Urinary bladder (tissue), 4 donors: ENCODE data around the gene DNAJC1. TPM values are rescaled to one million over a fixed set of nuclear protein-coding genes. Genes with fewer than 3 reads are reported as not detected.

Experiments used
- DNase-seq: peaks from one replicate; pipeline ENCODE4 v3.0.0-alpha.2; 2015; ENCODE audit errors: extremely low spot score
- H3K27ac ChIP-seq: one replicate; pipeline ENCODE4 v1.5.1; 2013; ENCODE audit warnings: low read depth, mild to moderate bottlenecking, moderate library complexity
- H3K36me3 ChIP-seq: one replicate; pipeline ENCODE4 v1.6.1; 2013; ENCODE audit warnings: mild to moderate bottlenecking, moderate library complexity; ENCODE audit not compliant: insufficient read depth
- H3K4me1 ChIP-seq: one replicate; pipeline ENCODE4 v1.6.1; 2013; ENCODE audit warnings: mild to moderate bottlenecking, moderate library complexity; ENCODE audit not compliant: insufficient read depth
- H3K4me3 ChIP-seq: one replicate; pipeline ENCODE4 v1.5.1; 2013; ENCODE audit warnings: low read depth, low read length
- WGBS: extraction: QIAGEN DNeasy Blood & Tissue Kit; methylation state at CpG from one replicate; pipeline ENCODE4 v1.1.7; 2013; 5-methylcytosine and 5-hydroxymethylcytosine counted together
- polyA plus RNA-seq: library from polyadenylated mRNA; stranded (reverse); fragments of 200-250 nt; gene quantifications from one replicate; pipeline ENCODE4 v1.2.3, GENCODE V29; 2013
- total RNA-seq: library from RNA; depleted of rRNA; stranded (reverse); fragments of >200 nt; gene quantifications from one replicate; pipeline ENCODE4 v1.2.3, GENCODE V29; 2014
- donor health status: healthy with polysubstance abuse.
- donor health status: healthy.

The DNAJC1 gene
- total and polyA plus RNA-seq, 2 donors: 44.1 to 47.1 TPM

DNA sequence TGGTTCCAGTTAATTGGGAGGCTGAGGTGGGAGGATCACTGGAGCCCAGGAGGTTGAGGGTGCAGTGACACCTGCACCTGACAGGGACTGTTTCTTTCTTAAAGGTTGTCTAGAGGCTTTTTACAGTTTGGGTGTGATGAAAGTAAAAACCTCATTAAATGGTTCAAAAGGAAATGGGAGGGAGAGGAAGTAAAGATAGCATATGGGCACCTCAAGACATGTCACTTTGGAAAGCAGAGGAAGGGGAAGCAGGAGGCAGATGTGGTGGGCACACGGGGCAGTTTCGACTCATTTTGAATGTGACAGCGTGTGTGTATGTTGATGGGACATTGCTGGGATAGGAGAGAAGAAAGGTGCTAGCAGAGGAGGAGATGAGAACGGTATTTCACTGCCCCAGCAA, 266.4 kb downstream of the DNAJC1 start:
- Histone ChIP-seq H3K4me3 (no peak overlapping the region), H3K4me1 (no peaks in the 10 kb centered on the region), H3K36me3 (no peaks in the 10 kb centered on the region), H3K27ac (no peak overlapping the region)
- no peak for DNase-seq
- 79% methylated on average over 4 of the region's 4 CpGs for WGBS

GRCh38 chr10:21733710-21734109, 269.8 kb downstream of the DNAJC1 start:
- no peaks in the 10 kb centered on the region for H3K4me1 ChIP-seq
- no peak for DNase-seq
- 82% methylated on average over 6 of the region's 6 CpGs for WGBS
- no peak overlapping the region for H3K4me3 ChIP-seq
- no peaks in the 10 kb centered on the region for H3K36me3 ChIP-seq
- no peak overlapping the region for H3K27ac ChIP-seq

- no peaks in the 10 kb centered on the region for H3K36me3 ChIP-seq
- 28% methylated on average over 10 of the region's 10 CpGs for WGBS
- DNase-seq: no peak
Observed at GRCh38 chr10:21732067-21732772, 271.3 kb downstream of the DNAJC1 start.

GRCh38 chr10:21728618-21729017, 274.9 kb downstream of the DNAJC1 start:
- Histone ChIP-seq H3K4me3 (no peak overlapping the region), H3K4me1 (no peaks in the 10 kb centered on the region), H3K36me3 (no peaks in the 10 kb centered on the region), H3K27ac (no peak overlapping the region)
- WGBS: 88% methylated on average over 3 of the region's 3 CpGs
- no peak for DNase-seq

More at GRCh38 chr10:21732067-21732772, 271.3 kb downstream of the DNAJC1 start:
- Histone ChIP-seq H3K4me1 (no peaks in the 10 kb centered on the region), H3K4me3 (no peak overlapping the region), H3K27ac (no peak overlapping the region)

DNA sequence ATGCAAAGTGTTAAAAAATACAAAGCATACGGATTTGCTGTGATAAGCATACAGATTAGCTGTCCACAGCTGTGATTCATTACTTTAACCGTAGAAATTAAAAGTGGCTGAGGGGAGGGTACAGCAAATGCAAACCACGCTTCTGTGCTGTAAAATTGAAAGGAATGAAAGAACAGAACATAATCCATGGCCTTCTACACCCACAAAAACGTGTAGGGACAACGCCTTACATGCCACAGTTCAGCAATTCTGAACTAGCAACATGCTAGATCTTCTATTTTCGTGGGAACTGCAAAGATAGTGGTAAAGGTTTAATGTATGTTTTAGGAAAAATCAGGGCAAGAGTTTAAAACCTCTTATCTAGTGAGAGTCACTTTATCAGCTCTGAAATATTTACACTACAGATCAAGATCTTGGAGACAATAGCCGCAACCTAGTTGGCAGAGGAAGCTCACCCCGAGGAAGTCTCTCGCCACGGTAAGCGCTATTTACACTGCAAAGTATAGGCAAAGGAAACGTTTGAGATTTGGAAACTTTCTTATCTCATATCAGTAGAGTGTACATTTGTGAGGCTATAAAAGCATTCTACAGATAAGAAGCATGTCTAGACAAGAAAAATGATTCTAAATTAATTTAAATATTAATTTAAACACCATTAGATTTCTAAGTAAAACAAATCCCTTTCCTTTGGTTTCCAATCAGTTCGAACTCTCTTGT, 275.9 kb downstream of the DNAJC1 start:
- Histone ChIP-seq H3K4me1 (no peaks in the 10 kb centered on the region), H3K4me3 (no peak overlapping the region), H3K36me3 (no peaks in the 10 kb centered on the region), H3K27ac (no peak overlapping the region)
- DNase-seq: peak; percentile 72
- 39% methylated on average over 13 of the region's 13 CpGs for whole genome bisulfite sequencing

DNA sequence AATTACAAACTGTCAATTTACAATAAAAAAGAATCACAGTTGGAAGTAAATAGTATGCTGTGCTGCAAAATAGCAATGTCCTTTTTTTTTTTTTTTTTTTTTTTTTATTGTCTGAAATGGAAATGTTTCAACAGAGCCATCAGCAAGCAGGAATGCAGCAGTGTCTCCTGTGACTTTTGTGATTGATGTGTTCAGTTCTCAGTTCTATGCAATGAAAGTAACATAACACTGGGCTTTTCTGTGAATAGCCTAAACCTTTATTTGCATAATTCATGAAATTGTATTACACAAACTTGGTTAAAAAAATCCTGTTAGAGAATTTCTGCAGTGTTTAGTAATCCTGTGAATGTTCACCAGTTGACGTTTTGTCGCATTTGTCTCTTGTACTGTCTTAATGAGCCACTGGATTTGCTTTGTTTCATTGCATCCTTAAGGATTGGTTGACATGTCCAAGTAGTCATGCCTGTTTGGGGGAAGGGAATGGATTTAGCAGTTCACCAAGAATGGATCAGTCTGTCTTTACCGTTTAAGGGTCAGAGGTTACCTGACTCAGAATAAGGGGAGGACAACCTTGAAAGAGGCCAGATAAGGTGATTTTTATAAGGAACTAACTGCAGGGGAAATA, 276.8 kb downstream of the DNAJC1 start:
- no peak overlapping the region for H3K4me3 ChIP-seq
- no peaks in the 10 kb centered on the region for H3K36me3 ChIP-seq
- H3K27ac ChIP-seq: no peak overlapping the region
- WGBS: 71% methylated on average over 3 of the region's 3 CpGs
- no peak for DNase-seq
- H3K4me1 ChIP-seq: no peaks in the 10 kb centered on the region

- no peaks in the 10 kb centered on the region for H3K4me1 ChIP-seq
- no peak overlapping the region for H3K27ac ChIP-seq
- H3K4me3 ChIP-seq: no peak overlapping the region
- WGBS: under 1% methylated on average over 4 of the region's 4 CpGs
- peak; percentile 99 for DNase-seq
- H3K36me3 ChIP-seq: no peaks in the 10 kb centered on the region
Observed at GRCh38 chr10:21724687-21725367, 278.7 kb downstream of the DNAJC1 start.

- peak overlapping the region; percentile 64 for H3K27ac ChIP-seq
- 29% methylated on average over 7 of the region's 7 CpGs for WGBS
Observed at GRCh38 chr10:21724020-21724589, 279.4 kb downstream of the DNAJC1 start.

GRCh38 chr10:21722209-21722608, 281.3 kb downstream of the DNAJC1 start:
- H3K4me1 ChIP-seq: no peaks in the 10 kb centered on the region
- H3K36me3 ChIP-seq: no peaks in the 10 kb centered on the region
- no peak overlapping the region for H3K4me3 ChIP-seq
- H3K27ac ChIP-seq: no peak overlapping the region
- WGBS: 98% methylated on average over 2 of the region's 2 CpGs
- DNase-seq: no peak

More at GRCh38 chr10:21724020-21724589, 279.4 kb downstream of the DNAJC1 start:
- no peak for DNase-seq
- Histone ChIP-seq H3K4me1 (no peaks in the 10 kb centered on the region), H3K36me3 (no peaks in the 10 kb centered on the region), H3K4me3 (no peak overlapping the region)

- Histone ChIP-seq H3K4me1 (no peaks in the 10 kb centered on the region), H3K4me3 (no peak overlapping the region), H3K27ac (no peak overlapping the region), H3K36me3 (no peaks in the 10 kb centered on the region)
- DNase-seq: no peak
- WGBS: 66% methylated on average over 6 of the region's 6 CpGs
Observed at GRCh38 chr10:21721000-21721665, 282.4 kb downstream of the DNAJC1 start.

DNA sequence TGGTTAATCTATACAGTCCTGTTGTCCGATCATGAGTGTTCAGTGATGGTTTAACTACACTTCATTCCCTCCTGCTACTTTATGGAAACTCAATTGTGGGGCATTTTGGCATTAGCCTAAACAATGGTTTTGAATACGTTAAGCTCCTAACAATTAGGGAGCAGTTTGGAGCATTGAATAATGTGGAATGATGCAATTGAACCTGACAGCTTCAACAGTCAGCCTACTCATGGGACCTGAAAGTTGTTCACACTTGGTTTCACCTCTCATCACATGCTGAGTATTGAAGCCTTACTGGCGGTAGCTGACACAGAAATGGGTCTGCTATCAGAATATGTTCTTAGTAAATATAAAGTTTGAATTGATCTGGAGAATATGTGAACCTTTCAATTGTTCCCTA, 283.4 kb downstream of the DNAJC1 start:
- Histone ChIP-seq H3K36me3 (no peaks in the 10 kb centered on the region), H3K4me3 (no peak overlapping the region), H3K4me1 (no peaks in the 10 kb centered on the region), H3K27ac (no peak overlapping the region)
- no peak for DNase-seq
- 92% methylated on average over 3 of the region's 3 CpGs for whole genome bisulfite sequencing

DNA sequence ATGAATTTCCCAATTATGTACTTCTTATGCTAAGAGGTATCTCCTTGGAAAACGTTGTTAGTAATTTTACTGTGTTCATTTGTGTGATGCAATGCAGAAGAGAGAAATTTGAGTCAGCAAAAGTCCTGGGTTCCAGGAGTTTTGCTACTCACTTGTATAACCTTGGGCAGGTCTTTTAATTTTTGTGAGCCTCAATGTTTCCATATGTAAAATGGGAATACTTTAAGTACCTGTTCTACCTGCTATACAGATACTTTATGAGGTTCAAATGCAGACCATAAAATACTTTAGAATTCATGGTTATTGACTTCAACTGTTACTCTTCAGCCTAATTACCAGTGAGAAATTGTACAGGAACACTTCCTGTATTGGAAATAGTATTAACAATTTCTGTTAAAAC, 284.0 kb downstream of the DNAJC1 start:
- Histone ChIP-seq H3K27ac (no peak overlapping the region), H3K36me3 (no peaks in the 10 kb centered on the region), H3K4me1 (no peaks in the 10 kb centered on the region), H3K4me3 (no peak overlapping the region)
- 70% methylated on average over 1 of the region's 1 CpG for WGBS
- no peak for DNase-seq
